HepG2 (cell line): ENCODE data around the gene LPCAT4. TPM values are rescaled to one million over a fixed set of nuclear protein-coding genes. Genes with fewer than 3 reads are reported as not detected.

Experiments
- ATF6 ChIP-seq: sonication (generic); formaldehyde crosslinking; conservative IDR thresholded peaks from 2 replicates; pipeline ENCODE4 v1.4.0; 2020; ENCODE audit warnings: missing genetic modification reagents
- CENPBD1 ChIP-seq: sonication (generic); formaldehyde crosslinking; IDR thresholded peaks from 2 replicates; pipeline ENCODE4 v1.8.0; 2022; ENCODE audit warnings: missing genetic modification reagents, low read depth, mild to moderate bottlenecking, borderline replicate concordance
- CREB1 ChIP-seq, 2 experiments: fragments of 450-650 bp in 1 of 2; IDR thresholded peaks; 2 replicates each; pipeline ENCODE4 v1.6.1; 2016 to 2017; ENCODE audit warnings: control low read depth in 1 of 2, mild to moderate bottlenecking in 1 of 2, missing compliant biosample characterization in 1 of 2, missing genetic modification characterization in 1 of 2
- DR1 ChIP-seq: sonication (generic); formaldehyde crosslinking; IDR thresholded peaks from 2 replicates; pipeline ENCODE4 v1.8.0; 2021; ENCODE audit warnings: mild to moderate bottlenecking, missing genetic modification reagents, inconsistent platforms
- HNF1A ChIP-seq, 2 experiments: sonication (generic) in 1 of 2; formaldehyde crosslinking in 1 of 2; IDR thresholded peaks; 2 replicates each; pipeline versions ENCODE4 v1.4.0 to v1.6.1; 2016 to 2020; ENCODE audit warnings: borderline replicate concordance in 1 of 2, low read depth in 1 of 2, mild to moderate bottlenecking in 1 of 2, missing genetic modification reagents in 1 of 2
- MZF1 ChIP-seq: sonication (generic); formaldehyde crosslinking; IDR thresholded peaks from 2 replicates; pipeline ENCODE4 v1.8.1; 2023; ENCODE audit warnings: mild to moderate bottlenecking, missing genetic modification reagents, borderline replicate concordance
- NR2F2 ChIP-seq: IDR thresholded peaks from 2 replicates; pipeline ENCODE4 v1.6.1; 2012; ENCODE audit warnings: low read depth, inconsistent platforms, borderline replicate concordance
- PAF1 ChIP-seq: IDR thresholded peaks from 2 replicates; pipeline ENCODE4 v1.6.1; 2016; ENCODE audit warnings: missing genetic modification reagents, missing compliant biosample characterization
- PTBP1 ChIP-seq: fragments of 200-400 bp; formaldehyde crosslinking; IDR thresholded peaks from 2 replicates; pipeline ENCODE4 v1.6.1; 2018; ENCODE audit warnings: low read length, low read depth; ENCODE audit not compliant: poor library complexity, severe bottlenecking
- RELA ChIP-seq: sonication (generic); formaldehyde crosslinking; IDR thresholded peaks from 2 replicates; pipeline ENCODE4 v1.4.0; 2020; ENCODE audit warnings: missing genetic modification reagents
- REST ChIP-seq, 2 experiments: IDR thresholded peaks; 2 replicates each; pipeline ENCODE4 v1.6.1; 2011 to 2012; ENCODE audit warnings: low read length in 2 of 2, borderline replicate concordance in 1 of 2, low read depth in 1 of 2, mild to moderate bottlenecking in 1 of 2, moderate library complexity in 1 of 2
- TBX3 ChIP-seq: fragments of 450-650 bp; IDR thresholded peaks from 2 replicates; pipeline ENCODE4 v1.6.1; 2017; ENCODE audit warnings: antibody characterized with exemption, mild to moderate bottlenecking, inconsistent platforms, borderline replicate concordance
- TERF1 ChIP-seq: sonication (generic); formaldehyde crosslinking; IDR thresholded peaks from 2 replicates; pipeline ENCODE4 v1.8.0; 2022; ENCODE audit warnings: mild to moderate bottlenecking, missing genetic modification reagents, moderate library complexity
- ZNF598 ChIP-seq: sonication (generic); formaldehyde crosslinking; IDR thresholded peaks from 2 replicates; pipeline ENCODE4 v1.5.1; 2020; ENCODE audit warnings: mild to moderate bottlenecking, missing genetic modification reagents, borderline replicate concordance
- polyA plus RNA-seq, 8 experiments: library from polyadenylated mRNA; depleted of rRNA in 3 of 8; stranded (reverse) in 7 of 8; unstranded in 1 of 8; fragments of >200 nt; fragmentation: Illumina TruSeq in 4 of 8; extraction: Trizol in 4 of 8; gene quantifications; 2 replicates each; pipeline versions ENCODE4 v1.2.1 to v1.2.3, GENCODE V29; 2011 to 2016; ENCODE audit warnings: low read depth in 4 of 8, missing spikeins in 1 of 8, mixed read lengths in 1 of 8; ENCODE audit not compliant: insufficient read depth in 1 of 8
- total RNA-seq, 5 experiments: library from RNA; depleted of rRNA; stranded (reverse); fragments of >200 nt; fragmentation: Illumina TruSeq; extraction: Trizol; gene quantifications; 2 replicates each; pipeline ENCODE4 v1.2.3, GENCODE V29; 2016; ENCODE audit warnings: low read depth in 1 of 5

LPCAT4 gene
- total and polyA plus RNA-seq, 2 of the 13 experiments (the other 11 are each of a cell fraction or from before 2014, with no cell fraction given) = 8.1 to 57.1 TPM

- TF ChIP-seq REST (IDR thresholded peaks at IDR 0.05; ENCODE audit: borderline replicate concordance in 1 of 2, low read depth in 1 of 2, low read length in 2 of 2) (peak in 1 of 2 experiments; percentile 18; a peak in 1 of 4 replicates), ATF6 (CRISPR knock-in tag) (peak; percentile 54; the same call in 1 of the 2 replicates), NR2F2 (no peak), PTBP1 (peak; percentile 26), DR1 (CRISPR knock-in tag) (no peak), PAF1 (no peak), ZNF598 (CRISPR knock-in tag) (peak; percentile 77), MZF1 (CRISPR knock-in tag) (no peak), HNF1A (IDR thresholded peaks at IDR 0.05; ENCODE audit: low read depth) (no peak), HNF1A (CRISPR knock-in tag; IDR thresholded peaks at IDR 0.05; ENCODE audit: borderline replicate concordance) (peak; percentile 25; the same call in 1 of the 2 replicates), CENPBD1 (CRISPR knock-in tag) (no peak), RELA (CRISPR knock-in tag) (no peak), TBX3 (no peak), CREB1 (IDR thresholded peaks at IDR 0.05) (no peak), CREB1 (CRISPR knock-in tag; IDR thresholded peaks at IDR 0.05) (no peak), TERF1 (CRISPR knock-in tag) (no peak)
Measured at GRCh38 chr15:34367101-34368081, at the start of gene LPCAT4 (continued).
